Measurements from ENCODE around the gene DSG1. TPM values are rescaled to one million over a fixed set of nuclear protein-coding genes. Genes with fewer than 3 reads are reported as not detected.

Gene DSG1
- total and polyA plus RNA-seq, 4 donors: not detected

DNA sequence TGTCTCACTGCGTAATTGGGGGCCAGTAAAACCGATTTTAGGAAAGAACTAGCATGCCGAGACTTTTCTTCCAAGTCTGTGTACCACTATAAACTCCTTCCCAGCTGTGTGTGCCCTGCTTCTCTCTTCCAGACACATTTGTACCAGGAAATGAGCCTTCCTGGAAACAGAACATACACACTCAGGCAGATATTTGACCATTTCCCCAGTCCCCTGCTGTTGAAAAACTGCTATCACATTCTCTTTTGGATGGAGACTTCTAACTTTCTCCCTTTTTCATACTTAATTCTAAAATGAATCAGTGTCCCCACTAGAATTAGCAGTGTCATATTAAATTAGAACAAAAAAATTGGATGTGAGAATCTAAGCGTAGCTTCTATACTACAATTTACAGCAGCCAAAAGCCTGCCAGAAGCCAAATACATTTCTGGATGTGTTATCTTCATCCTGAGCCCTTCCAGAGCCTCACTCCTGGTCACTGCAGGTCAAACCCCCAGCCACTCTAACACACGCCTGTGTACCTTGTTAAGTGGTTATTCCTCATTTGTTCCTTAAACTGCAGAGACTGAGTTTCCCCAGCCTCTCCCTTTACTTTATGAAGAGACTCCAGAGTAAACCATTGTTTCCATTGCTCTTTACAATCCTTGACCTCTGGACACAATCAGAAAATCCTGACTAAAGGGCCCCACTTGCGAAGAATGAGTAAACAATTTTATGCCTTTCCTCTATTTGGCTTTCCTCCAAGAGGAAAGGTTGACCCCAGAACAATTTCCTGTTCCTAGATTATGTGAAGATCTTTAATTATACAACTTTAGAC is 79.0 kb downstream of the DSG1 start:
- Histone ChIP-seq H3K9me3 (ENCODE audit: control insufficient read depth in 4 of 4, insufficient read depth in 3 of 4, low read length in 3 of 4) (no peaks in the 10 kb centered on the region), H3K4me1 (ENCODE audit: control insufficient read depth in 5 of 5, insufficient read depth in 5 of 5, low read length in 5 of 5) (peaks cover 1 to 29% (median 11%) of the 10 kb centered on the region in 5 donors), H3K4me3 (no peak overlapping the region), H3K9ac (ENCODE audit: insufficient read depth in 1 of 2, low read length in 2 of 2) (no peak overlapping the region), H3K27me3 (ENCODE audit: control insufficient read depth in 3 of 3, insufficient read depth in 3 of 3, low read length in 2 of 3) (no peaks in the 10 kb centered on the region), H3K36me3 (ENCODE audit: control insufficient read depth in 4 of 4, insufficient read depth in 4 of 4, low read length in 4 of 4) (no peaks in the 10 kb centered on the region), H3K27ac (ENCODE audit: low read depth in 1 of 2, low read length in 1 of 2) (peak overlapping the region in 1 of 2 donors; percentile 38)
- TF ChIP-seq, protein P1, sequence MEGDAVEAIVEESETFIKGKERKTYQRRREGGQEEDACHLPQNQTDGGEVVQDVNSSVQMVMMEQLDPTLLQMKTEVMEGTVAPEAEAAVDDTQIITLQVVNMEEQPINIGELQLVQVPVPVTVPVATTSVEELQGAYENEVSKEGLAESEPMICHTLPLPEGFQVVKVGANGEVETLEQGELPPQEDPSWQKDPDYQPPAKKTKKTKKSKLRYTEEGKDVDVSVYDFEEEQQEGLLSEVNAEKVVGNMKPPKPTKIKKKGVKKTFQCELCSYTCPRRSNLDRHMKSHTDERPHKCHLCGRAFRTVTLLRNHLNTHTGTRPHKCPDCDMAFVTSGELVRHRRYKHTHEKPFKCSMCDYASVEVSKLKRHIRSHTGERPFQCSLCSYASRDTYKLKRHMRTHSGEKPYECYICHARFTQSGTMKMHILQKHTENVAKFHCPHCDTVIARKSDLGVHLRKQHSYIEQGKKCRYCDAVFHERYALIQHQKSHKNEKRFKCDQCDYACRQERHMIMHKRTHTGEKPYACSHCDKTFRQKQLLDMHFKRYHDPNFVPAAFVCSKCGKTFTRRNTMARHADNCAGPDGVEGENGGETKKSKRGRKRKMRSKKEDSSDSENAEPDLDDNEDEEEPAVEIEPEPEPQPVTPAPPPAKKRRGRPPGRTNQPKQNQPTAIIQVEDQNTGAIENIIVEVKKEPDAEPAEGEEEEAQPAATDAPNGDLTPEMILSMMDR (IDR thresholded peaks at IDR 0.05; ENCODE audit: control extremely low read depth, extremely low read depth): no peak
- DNase-seq: peak in 2 of 3 donors; percentile 73 to 74
- peak; percentile 47 for ATAC-seq (ENCODE audit: insufficient read depth, low FRiP score)
- WGBS, 2 donors: 53 to 56% methylated on average over 6 of the region's 6 CpGs

DNA sequence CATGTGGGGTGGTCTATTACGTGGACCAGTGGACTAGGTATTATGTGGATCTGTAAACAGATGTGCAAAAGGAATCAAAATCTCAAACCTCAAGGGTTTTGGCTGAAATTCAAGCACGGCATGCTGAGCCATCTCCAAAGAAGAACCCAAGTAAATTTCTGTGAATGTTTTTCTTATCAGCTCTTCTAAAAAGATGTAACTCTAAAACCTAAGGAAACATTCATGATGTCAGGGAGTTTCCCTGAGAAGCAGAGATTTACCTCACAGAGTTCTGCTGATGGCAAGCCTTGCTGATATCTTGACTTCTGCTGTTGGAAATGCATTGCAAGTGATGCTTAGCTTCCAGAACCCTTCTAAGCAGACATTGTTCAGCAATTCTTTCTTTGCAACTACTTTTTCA is 80.2 kb downstream of the DSG1 start:
- peak in 1 of 3 donors; percentile 3 for DNase-seq
- ATAC-seq (ENCODE audit: insufficient read depth, low FRiP score): no peak
- no peaks in the 10 kb centered on the region for H3K27me3 ChIP-seq (ENCODE audit: control insufficient read depth in 3 of 3, insufficient read depth in 3 of 3, low read length in 2 of 3)
- H3K9ac ChIP-seq (ENCODE audit: insufficient read depth in 1 of 2, low read length in 2 of 2): no peak overlapping the region
- TF ChIP-seq, protein P1 (IDR thresholded peaks at IDR 0.05; ENCODE audit: control extremely low read depth, extremely low read depth): no peak
- no peak overlapping the region for H3K27ac ChIP-seq (ENCODE audit: low read depth in 1 of 2, low read length in 1 of 2)
- 49 to 62% methylated on average over 2 of the region's 2 CpGs for WGBS, 2 donors
- H3K4me1 ChIP-seq (ENCODE audit: control insufficient read depth in 5 of 5, insufficient read depth in 5 of 5, low read length in 5 of 5): peaks cover 1 to 27% (median 10%) of the 10 kb centered on the region in 5 donors
- H3K36me3 ChIP-seq (ENCODE audit: control insufficient read depth in 4 of 4, insufficient read depth in 4 of 4, low read length in 4 of 4): no peaks in the 10 kb centered on the region
- no peaks in the 10 kb centered on the region for H3K9me3 ChIP-seq (ENCODE audit: control insufficient read depth in 4 of 4, insufficient read depth in 3 of 4, low read length in 3 of 4)
- H3K4me3 ChIP-seq: no peak overlapping the region

DNA sequence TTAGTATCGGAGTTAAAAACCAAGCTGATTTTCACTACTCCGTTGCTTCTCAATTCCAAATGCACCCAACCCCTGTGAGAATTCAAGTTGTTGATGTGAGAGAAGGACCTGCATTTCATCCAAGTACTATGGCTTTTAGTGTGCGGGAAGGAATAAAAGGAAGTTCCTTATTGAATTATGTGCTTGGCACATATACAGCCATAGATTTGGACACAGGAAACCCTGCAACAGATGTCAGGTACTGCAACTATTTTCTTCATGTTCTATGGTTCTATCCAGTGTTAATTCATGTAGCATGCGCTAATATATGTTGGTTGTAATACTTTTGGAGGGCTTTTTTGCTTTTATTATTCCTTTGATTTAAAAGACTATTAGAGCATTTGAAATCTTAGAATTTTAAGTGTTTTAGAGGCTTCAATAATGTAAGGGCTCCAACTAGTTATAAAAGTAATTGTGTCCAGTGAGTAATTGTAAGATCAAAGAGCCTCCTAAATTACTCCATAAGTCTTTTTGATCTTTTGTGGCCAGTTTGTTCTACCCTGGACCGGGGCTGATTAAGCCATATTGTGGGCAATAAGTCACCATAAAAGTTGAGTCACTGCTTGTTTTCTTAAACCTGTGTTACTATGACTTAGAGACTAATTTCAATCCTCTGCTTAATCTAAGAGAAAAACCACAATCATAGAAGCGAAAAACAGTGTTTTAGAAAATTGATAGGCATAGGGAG is 81.5 kb downstream of the DSG1 start:
- Histone ChIP-seq H3K9me3 (ENCODE audit: control insufficient read depth in 4 of 4, insufficient read depth in 3 of 4, low read length in 3 of 4) (no peaks in the 10 kb centered on the region), H3K4me3 (no peak overlapping the region), H3K27me3 (ENCODE audit: control insufficient read depth in 3 of 3, insufficient read depth in 3 of 3, low read length in 2 of 3) (no peaks in the 10 kb centered on the region), H3K27ac (ENCODE audit: low read depth in 1 of 2, low read length in 1 of 2) (no peak overlapping the region), H3K9ac (ENCODE audit: insufficient read depth in 1 of 2, low read length in 2 of 2) (no peak overlapping the region), H3K36me3 (ENCODE audit: control insufficient read depth in 4 of 4, insufficient read depth in 4 of 4, low read length in 4 of 4) (no peaks in the 10 kb centered on the region), H3K4me1 (ENCODE audit: control insufficient read depth in 5 of 5, insufficient read depth in 5 of 5, low read length in 5 of 5) (peaks cover 1 to 33% (median 9%) of the 10 kb centered on the region in 5 donors)
- DNase-seq (peak in 1 of 3 donors; percentile 15), ATAC-seq (ENCODE audit: insufficient read depth, low FRiP score) (no peak)
- TF ChIP-seq, protein P1 (IDR thresholded peaks at IDR 0.05; ENCODE audit: control extremely low read depth, extremely low read depth): no peak
- WGBS, 2 donors: 38 to 59% methylated on average over 6 of the region's 6 CpGs
